Stimulated activated CD8-positive, alpha-beta memory T cell treated with anti-CD3 and anti-CD28 coated beads, Interleukin-4, amount 100 ng/mL, for 24 hours (primary cell): ENCODE measurements around the gene DIP2C.

ENCODE experiments used
- DNase-seq: peaks from one replicate; pipeline ENCODE4 v3.0.0-alpha.2; 2020; ENCODE audit warnings: low read depth

DIP2C gene

DNA sequence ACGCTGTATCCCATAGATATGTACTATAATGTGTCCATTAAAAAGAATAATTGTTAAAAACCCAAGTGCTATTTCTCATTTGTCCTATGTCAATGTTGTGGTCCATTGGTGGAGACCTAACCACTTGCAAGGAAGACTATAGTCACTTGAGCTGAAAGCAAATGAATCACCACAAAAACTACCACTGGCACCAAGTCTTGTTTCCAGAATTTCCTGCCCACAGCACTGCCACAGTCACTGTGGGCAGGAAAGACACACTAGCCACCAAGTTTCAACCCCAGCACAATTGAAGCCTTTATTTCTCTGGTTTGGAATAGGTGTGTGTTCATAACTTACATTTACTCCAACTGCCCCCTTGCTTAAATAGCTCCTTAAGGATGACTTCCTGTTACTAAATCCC is 12.4 kb downstream of the DIP2C start:
- no peak for DNase-seq

DNA sequence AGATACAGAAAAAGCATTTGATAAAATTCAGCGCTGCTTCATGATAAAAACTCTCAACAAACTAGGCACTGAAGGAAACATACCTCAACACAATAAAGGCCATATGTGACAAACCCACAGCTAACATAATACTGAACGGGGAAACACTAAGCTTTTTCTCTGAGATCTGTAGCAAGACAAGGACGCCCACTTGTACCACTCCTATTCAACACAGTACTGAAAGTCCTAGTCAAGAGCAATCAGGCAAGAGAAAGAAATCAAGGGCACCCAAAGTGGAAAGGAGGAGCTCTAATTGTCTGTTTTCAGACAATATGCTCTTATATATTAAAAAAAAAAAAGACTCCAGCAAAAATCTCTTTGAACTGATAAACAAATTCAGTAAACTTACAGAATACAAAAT is 13.3 kb downstream of the DIP2C start:
- no peak for DNase-seq

DNA sequence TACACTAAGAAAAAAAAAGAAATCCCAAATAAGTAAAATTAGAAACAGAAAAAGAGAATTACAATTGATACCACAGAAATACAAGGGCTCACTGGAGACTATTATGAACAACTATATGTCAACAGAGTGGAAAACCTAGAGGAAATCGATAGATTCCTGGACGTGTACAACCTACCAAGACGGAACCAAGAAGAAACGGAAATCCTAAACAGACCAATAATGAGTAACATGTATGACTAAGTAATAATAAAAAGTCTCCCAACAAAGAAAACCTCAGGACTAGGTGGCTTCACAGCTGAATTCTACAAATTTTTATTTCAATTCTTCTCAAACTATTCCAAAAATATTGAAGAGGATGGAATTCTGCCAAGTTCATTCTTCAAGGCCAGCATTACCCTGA is 13.9 kb downstream of the DIP2C start:
- no peak for DNase-seq

DNA sequence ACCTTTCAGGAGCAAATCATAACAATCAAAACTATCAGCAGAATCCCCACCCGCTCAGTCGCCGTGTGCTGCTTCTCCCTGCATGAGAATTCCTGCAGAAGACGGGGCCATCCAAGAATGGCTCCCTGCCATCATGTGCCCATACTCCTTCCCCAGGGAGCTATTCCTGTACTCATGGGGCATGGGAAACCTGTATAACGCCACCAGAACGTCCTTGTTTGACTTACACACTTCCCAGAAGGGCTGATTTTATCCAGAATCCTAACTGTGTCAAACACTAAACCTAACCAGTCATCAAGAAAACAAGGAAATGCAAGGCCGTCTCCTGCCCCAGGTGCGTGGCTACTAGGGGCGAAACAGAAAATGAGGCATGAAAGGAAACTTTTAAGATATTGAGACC is 16.0 kb downstream of the DIP2C start:
- DNase-seq = no peak

DNA sequence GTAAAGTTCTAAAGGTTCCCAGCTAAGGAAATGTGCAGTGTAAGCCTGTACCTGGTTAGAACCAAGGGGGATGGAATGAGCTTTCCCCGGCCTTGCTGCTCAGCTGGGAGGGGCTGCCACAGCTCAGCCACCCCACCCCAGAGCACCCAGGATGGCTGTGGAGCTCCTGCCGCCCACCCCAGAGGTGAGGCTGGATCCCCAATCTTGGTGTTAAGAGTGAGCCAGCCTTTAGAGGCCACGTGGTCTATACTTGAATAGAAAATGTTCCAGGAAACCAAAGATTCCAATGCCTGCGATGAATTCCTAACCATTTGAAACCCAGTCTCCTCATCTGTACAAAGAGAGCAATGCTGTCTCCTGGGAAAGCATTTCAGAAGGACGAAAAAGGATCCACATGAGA is 16.5 kb downstream of the DIP2C start:
- DNase-seq = no peak

DNA sequence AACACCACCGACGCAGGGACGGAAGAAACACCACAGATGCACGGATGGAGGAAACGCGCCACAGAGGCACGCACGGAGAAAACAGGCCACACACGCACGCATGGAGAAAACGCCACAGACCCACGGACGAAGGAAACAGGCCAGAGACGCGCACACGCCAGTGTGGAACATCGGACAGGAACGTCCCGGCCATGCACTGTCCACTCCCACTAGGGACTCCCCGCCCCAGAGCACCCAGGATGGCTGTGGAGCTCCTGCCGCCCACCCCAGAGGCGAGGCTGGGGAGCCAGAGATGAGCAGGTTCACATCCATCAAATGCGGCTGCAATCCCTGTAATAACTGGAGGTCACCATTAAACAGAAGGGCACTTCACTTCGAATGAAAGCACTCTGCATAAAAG is 17.3 kb downstream of the DIP2C start:
- no peak for DNase-seq

DNA sequence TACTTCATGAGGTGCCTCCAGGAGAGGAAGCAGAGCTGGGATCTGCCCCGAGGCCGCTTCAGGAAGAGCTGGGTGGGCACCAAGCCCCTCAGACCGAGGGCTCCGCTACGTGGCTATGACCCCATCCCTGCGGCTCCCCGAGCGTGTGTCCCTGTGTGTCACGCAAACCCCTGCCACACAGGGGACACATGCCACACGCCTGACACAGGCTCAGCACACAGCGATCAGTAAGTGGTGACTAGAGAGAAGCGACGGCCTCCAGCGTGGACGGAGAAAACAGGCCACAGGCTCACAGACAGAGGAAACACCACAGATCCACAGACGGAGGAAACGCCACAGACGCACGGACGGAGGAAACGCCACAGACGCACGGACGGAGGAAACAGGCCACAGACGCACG is 18.5 kb downstream of the DIP2C start:
- DNase-seq = no peak

DNA sequence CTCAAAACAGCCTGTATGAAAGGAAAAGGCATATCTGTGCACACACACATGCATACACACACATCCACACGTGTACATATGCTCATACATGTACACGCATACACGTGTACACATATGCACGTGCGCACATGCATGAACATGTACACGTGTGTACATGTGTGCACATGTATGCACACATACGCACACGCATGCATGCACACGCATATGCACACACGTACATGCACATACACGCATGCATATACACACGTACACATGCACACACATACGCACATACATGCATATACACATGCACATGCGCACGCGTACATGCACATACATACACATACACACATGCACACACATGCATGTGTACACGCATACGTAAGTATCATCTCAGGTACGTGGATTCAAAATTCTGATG is 19.4 kb downstream of the DIP2C start:
- no peak for DNase-seq

DNA sequence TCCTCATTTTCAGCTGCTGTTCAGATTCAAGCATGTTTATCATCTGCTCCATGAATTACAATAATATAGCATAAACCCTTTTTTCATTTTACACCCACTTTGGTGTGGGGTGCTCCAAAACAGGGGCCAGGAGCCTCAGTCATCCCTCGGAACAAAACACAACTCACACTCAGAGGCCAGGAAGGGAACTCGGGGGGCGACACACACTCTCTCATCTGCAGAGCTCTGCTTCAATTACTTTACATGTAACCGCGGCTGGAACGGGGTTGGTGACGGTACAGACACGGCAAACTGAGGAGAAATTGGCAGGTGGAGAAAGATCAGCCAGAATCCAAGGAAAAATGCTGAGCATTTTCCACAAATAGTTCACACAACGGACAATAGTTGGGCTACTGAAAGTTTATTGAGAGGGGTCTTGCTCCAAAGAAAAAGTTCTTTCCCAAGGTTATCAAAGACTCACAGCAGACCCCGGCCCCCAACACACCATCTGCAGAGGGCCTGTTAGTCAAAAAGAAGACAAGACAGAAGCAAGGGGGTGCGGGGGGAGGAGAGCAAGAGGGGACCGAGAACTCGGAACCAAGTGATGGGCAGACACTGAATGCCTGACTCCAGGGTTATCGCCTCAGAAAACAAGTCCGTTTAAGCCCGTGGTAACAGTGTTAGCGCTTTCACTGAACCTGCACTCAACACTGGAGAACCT is 20.5 kb downstream of the DIP2C start:
- DNase-seq = no peak

DNA sequence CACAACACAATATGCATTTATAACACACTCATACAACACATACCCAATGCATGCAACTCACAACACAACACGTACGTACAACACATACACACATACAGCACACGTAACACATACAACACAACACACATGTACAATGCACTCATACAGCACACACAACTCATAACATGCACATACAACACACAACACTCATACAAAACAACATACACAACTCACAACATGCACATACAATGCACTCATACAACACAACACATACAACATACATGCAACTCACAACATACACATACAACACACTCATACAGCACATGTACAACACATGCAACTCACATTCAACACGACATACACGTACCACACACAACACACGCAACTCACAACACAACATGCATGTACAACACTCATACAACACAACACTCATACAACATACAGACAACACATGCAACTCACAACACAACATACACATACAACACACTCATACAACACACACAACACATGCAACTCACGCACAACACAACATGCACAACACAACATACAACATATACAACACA is 21.8 kb downstream of the DIP2C start:
- no peak for DNase-seq

DNA sequence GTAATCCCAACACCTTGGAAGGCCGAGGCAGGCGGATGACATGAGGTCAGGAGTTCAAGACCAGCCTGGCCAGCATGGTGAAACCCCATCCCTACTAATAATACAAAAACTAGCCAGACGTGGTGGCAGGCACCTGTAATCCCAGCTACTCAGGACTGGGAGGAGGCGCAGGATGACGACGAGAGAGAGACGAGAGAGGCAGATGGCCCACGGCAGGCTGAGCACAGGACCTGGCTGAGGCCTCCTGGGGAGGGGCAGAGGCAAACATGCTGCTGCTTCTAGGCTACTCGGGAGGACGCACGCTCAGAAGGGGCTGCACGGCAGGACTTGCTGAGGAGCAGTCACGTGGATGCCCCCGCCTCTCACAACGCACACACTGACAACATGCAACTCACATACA is 22.4 kb downstream of the DIP2C start:
- no peak for DNase-seq

DNA sequence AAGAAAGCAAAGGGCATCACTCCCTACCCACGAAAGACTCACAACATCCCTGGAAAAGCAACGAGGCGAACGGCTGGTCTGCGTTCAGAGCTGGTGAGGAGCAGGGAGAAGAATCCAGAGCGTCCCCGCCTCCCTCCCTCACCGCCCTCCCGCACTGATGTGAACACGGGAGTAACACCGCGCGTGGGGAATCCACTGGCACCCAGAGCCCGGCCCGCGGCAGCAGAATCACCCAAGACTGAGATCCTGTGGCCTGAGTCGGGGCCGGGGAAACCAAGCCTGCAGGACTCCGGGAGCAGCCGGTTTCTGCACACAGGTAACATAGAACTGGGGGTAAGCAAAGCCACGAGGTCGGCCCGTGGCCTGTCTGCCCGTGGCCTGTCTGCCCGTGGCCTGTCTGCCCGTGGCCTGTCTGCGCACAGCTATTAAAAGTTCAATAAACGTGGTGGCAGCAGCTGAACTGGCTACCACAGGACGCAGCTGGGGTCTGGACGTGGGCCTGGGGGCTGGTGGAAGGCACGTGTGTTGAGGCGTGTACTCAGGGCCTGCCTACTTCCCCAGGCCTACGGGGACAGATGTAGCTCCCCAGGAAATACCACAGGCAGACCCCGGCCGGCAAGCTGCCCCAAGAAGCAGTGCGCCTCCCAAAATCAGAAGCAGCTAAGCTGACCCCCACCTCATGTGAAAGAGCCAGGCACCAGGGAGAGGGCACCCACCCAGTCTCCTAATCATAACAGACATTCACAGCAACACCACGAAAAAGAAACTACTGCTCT is 23.0 kb downstream of the DIP2C start:
- DNase-seq = no peak

DNA sequence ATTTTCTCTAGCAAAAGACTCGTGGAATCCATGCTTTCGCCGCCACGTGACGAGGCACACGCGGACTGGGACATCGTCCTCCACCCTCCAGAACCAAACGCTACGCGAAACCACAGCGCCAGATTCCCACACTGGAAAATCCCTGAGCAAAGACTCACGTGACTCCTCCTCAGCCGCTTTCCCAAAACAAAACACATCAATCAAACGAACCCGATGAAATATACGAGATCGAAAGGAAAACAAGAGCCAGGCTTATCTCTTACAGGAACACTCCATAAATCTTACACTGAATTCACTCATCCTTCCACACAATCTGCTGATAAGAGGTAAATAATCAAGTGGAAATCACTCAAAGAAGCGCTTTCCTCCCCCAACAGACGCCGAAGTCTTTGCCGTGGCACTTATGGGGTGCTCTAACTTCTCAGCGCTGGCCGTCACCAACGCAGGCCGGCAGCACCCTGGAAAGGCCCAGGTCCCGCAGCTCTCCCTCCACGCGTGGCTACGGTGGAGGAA is 23.8 kb downstream of the DIP2C start:
- no peak for DNase-seq

DNA sequence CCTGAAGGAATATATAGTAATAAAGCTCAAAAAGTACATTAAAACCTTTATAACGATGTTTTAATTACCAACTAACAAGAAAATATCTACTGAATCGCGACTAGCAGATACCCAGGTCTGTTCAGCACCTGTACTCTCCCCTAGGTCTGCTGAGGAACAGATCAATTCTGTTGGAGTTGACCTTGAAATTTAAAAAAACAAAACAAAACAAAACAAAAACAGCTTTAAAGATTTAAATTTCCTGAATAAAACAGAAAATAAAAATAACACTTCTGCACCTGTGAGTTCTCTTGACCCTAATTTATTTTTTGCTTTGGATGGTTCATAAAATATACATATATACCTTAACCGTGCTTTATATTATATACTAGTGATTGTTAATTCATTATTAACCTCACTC is 24.6 kb downstream of the DIP2C start:
- no peak for DNase-seq

DNA sequence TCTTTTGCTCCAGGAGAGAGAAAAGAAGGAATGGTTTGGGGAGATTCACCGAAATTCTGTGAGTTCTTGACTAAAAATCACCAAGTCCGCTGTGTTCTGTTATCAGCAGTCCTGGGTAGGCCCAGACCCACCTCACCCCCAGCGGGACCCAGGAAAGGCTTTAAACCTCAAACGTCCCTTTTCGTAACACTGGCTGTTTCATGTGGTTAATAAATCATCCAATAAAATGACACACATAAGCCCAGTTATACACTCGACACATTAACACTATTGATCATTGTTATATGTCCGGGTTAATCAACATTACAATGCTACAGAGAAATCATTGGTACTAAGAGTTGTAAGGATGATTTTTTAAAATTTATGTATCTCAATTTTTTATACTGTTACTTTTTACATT is 25.2 kb downstream of the DIP2C start:
- no peak for DNase-seq

DNA sequence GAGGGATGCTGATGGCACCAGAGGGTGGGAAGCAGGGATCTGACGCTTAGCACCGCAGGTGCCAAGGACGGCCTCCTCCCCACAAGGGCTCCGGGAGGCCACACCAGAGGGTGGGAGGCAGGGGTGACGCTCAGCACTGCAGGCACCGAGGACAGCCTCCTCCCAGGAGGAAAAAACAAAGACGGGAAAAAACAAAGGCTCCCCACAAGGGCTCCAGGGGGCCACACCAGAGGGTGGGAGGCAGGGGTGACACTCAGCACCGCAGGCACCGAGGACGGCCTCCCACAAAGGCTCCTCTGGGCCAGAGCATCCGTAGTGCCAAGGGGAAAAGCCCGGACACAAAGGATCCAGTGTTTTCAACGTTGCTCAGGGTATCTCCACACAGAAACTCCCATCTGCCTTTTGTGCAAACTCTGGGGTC is 25.6 kb downstream of the DIP2C start:
- DNase-seq = no peak

DNA sequence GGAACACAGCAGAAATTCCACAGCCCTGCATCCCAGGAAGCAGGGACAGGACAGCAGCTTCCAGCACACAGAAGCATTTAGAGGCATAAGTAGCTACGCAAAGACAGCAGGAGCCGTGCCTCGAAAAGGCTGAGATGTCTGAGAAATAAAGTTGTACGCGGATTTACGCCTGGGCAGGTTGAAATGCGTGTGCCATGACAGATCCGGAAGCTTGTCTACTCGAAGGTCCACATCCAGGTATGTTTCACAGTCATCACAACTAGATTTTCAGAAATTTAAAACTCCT is 26.1 kb downstream of the DIP2C start:
- no peak for DNase-seq

DNA sequence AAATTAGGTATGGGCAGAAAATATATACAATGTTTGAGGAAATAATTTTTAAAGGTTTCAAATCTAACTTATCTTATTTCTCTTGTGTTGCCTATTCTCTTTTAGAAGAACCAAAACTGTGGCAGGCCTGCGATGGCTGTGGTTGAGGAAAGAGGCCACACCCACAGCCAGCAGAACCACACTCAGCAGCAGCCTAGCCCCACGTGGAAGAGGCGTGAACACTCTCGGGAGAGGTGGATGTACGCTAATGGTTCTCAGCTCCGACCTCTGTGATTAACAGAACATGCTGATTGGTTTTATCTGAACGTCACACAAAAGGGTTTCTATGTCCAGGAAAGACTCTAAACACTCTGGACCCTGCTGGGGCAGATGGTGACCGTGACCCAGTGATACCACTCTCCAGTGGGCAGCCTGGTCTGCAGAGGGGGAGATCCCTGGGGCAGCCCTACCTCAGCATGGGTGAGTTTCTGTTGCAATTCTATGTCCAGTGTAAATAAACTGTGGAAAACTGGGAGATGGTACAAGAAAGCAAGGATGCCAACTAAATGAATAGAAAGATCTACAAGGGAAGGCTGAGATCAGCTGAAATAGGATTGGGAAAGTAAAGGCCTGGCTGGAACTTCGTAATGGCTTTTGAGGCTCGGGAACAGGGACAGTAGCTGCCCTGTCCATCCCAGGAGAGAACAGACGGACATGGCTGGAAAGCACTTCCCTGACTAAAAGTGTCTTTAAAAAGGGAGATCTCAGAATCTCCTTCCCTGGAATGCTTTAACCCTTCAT is 26.6 kb downstream of the DIP2C start:
- no peak for DNase-seq

DNA sequence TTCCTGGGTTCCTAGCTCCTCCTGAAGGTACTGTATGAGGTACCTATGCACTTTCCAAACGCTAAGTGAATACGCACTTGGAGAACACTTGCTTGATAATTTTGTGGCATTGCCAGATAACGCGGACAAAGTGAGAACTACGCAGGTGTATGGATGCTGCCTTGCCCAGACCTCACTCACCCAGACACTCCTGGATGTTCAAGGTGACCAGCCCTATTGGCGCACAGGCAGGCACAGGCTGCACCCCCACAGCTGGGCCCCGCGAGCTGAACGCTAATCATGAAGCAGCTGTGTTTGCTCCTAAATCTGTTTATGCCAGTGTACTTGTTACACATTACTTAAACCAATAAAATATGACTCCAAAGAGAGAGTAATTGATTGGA is 27.3 kb downstream of the DIP2C start:
- no peak for DNase-seq

DNA sequence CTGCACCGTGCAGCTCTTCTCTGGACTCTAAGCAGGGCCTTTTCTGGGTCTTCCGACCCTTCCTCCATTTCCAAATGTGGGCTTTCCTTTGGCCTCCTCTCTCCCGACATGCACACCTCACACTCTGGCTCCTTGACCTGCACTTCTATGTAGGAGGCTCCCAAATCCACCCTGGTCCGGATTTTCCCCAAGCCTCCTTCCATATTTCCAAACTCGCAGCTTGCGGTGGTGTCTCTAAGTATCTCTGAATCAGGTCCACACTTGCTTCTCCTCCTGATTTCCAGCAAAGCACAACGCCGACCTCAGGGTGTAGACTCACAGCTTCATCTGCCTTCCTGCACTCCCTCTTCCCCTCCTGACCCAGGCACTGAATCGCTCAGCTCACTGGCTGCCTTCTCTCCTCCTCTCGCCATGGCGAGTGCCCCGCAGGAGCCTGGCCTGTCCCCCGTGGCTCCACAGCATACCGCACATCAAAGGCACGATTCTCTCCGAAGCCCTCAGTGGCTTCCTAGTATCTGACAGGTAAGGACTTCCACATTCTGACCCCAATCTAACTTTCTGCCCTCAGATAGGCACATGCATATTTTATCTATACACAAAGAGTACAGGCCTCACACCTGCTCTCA is 27.8 kb downstream of the DIP2C start:
- no peak for DNase-seq

DNA sequence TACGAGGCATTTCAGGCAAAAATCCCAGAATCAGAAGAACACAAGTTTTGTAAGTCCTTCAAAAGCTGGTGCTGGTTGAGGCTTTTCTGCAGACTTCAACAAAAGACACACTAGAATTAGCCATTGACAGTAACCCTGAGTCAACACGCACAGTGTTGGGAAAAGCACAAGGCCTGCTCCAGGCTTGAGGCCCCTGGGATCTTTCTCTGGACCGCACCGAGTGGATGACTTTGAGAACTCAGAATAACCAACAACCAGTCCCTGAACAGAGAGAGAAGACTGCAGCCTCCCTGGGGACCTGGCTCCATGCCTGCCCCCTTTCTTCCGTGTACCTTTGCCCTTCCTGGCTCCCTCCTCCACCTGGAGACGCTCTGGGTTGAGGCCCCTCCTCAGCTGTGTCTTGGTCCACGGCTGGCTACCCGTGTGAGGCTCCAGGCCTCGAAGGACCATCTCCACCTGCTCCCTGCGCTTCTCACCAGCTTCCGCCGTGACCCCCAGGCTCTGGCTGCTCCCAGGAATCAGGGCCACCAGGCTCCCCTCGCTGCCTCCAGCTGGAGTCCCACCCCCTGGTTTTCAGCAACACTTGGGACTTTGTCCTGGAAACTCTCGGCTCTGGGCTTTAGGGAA is 28.4 kb downstream of the DIP2C start:
- DNase-seq = no peak

DNA sequence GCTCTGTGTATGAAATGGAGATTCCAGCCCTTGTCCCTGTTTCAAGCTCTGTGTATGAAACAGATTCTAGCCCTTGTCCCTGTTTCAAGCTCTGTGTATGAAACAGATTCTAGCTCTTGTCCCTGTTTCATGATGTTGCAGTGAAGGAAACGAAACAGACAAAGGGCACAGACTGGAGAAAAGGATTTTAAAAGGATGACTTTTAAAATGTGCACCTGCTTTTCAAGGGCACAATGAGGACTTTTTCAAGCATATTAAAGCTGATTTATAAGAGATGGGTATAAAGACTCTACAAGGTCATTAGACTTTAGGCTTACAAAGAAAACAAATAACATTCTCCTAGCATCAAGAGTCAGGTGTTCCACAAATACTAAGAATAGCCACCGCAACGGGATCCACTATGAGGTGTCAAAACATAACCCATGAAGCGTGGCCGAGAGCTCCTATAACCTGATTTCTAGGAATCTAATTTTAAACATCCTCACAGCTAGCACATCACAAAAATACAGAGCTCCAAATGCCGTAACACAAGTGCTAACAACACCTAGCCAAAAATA is 29.0 kb downstream of the DIP2C start:
- no peak for DNase-seq
